22Rv1 (cell line): Measurements from ENCODE around the gene KHK.

ENCODE experiments used
- ZFX ChIP-seq: fragments of 450-650 bp; IDR thresholded peaks from 2 replicates; pipeline ENCODE4 v1.6.1; 2017; ENCODE audit warnings: antibody characterized with exemption, borderline replicate concordance
- TF ChIP-seq, protein P1 (sequence below): fragments of 450-650 bp; IDR thresholded peaks from 2 replicates; pipeline ENCODE4 v1.5.1; 2017; ENCODE audit warnings: mild to moderate bottlenecking

- TF ChIP-seq, protein P1, sequence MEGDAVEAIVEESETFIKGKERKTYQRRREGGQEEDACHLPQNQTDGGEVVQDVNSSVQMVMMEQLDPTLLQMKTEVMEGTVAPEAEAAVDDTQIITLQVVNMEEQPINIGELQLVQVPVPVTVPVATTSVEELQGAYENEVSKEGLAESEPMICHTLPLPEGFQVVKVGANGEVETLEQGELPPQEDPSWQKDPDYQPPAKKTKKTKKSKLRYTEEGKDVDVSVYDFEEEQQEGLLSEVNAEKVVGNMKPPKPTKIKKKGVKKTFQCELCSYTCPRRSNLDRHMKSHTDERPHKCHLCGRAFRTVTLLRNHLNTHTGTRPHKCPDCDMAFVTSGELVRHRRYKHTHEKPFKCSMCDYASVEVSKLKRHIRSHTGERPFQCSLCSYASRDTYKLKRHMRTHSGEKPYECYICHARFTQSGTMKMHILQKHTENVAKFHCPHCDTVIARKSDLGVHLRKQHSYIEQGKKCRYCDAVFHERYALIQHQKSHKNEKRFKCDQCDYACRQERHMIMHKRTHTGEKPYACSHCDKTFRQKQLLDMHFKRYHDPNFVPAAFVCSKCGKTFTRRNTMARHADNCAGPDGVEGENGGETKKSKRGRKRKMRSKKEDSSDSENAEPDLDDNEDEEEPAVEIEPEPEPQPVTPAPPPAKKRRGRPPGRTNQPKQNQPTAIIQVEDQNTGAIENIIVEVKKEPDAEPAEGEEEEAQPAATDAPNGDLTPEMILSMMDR, result no peak
- TF ChIP-seq ZFX, result no peak
Observed at GRCh38 chr2:27070653-27071276, 15.8 kb upstream of the KHK start.
